ENCODE results near the gene PKP3. TPM values are rescaled to one million over a fixed set of nuclear protein-coding genes. Genes with fewer than 3 reads are reported as not detected.

Gene PKP3
- polyA plus RNA-seq, 1 of the 3 experiments (the other 2 are of a cell fraction): 1.4 TPM

DNA sequence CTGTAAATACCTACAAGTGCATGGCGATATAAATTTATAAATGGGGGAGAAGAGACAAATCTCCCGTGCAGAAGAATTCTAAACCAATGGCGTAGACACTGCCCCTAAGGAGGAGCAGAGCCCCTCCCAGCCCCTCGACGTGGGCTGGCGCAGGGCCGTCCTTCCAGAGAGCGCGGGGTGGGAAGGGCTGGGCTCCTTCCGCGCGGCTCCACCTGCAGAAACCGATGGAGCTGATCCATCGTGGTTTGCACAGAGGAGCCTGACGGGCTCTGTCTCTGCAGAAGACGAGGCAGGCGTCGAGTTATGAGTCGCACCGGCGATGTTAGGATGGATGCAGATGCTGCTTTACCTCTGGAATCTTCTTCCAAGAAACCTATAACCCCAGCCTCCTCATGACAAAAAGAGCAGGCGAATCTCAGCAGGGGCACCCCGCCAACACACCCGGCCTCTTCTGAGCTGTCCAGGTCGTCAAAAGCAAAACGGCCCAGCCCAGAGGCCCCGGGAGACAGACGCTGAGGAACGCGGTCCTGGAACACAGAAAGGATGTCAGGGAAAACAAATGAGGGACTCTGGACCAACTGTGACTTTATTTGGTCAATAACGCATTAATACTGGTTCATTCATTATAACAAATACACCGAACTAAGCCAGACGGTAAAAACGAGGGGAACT, 35.7 kb upstream of the PKP3 start:
- Histone ChIP-seq H3K79me2 (ENCODE audit: insufficient read depth) (no peaks in the 10 kb centered on the region), H3K27ac (ENCODE audit: low read depth in 2 of 2, low read length in 1 of 2) (no peak overlapping the region), H4K20me1 (ENCODE audit: insufficient read depth) (no peaks in the 10 kb centered on the region), H3K36me3 (replicated peaks in 1 of 2; ENCODE audit: control insufficient read depth in 1 of 2, insufficient read depth in 2 of 2, low read length in 1 of 2) (no peaks in the 10 kb centered on the region), H2AFZ (ENCODE audit: low read depth) (no peak overlapping the region), H3K4me2 (no peak overlapping the region), H3K9me3 (no peaks in the 10 kb centered on the region), H3K4me3 (ENCODE audit: low read depth in 2 of 2, low read length in 1 of 2) (no peak overlapping the region), H3F3A (replicated peaks; ENCODE audit: insufficient read depth) (peaks cover 9% of the 10 kb centered on the region), H3K4me1 (ENCODE audit: control insufficient read depth in 1 of 2, insufficient read depth in 2 of 2, low read depth in 1 of 2, low read length in 1 of 2) (peaks cover 7% of the 10 kb centered on the region in 2 experiments; a peak in 3 of 4 replicates), H3K9ac (no peak overlapping the region), H3K9me2 (no peaks in the 10 kb centered on the region), H3K27me3 (ENCODE audit: insufficient read depth) (no peaks in the 10 kb centered on the region)
- TF ChIP-seq EZH2phosphoT487 (IDR thresholded peaks at IDR 0.05; ENCODE audit: borderline replicate concordance, low read depth) (no peak), RFX5 (IDR thresholded peaks at IDR 0.05; ENCODE audit: low read length) (no peak), TAF1 (IDR thresholded peaks at IDR 0.05; ENCODE audit: borderline replicate concordance, low read depth, low read length) (no peak), RAD21 (IDR thresholded peaks at IDR 0.05; ENCODE audit: low read length) (no peak)
- TF ChIP-seq, protein P1, sequence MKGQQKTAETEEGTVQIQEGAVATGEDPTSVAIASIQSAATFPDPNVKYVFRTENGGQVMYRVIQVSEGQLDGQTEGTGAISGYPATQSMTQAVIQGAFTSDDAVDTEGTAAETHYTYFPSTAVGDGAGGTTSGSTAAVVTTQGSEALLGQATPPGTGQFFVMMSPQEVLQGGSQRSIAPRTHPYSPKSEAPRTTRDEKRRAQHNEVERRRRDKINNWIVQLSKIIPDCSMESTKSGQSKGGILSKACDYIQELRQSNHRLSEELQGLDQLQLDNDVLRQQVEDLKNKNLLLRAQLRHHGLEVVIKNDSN (IDR thresholded peaks at IDR 0.05; ENCODE audit: borderline replicate concordance, low read depth): no peak
- ChIA-PET CTCF (interaction anchor here (0.5 to 1.4 kb wide), 3 partner anchors 10 to 39 kb away, joined by 3 to 4 read pairs (median 4); no protein-coding TSS in a partner anchor), POLR2A (interaction anchor here (0.7 kb wide), 1 partner anchor 303 kb away, joined by 4 read pairs; no protein-coding TSS in a partner anchor)
- WGBS (ENCODE audit: low lambda C conversion rate): 58% methylated on average over 21 of the region's 34 CpGs
- no peak for DNase-seq

DNA sequence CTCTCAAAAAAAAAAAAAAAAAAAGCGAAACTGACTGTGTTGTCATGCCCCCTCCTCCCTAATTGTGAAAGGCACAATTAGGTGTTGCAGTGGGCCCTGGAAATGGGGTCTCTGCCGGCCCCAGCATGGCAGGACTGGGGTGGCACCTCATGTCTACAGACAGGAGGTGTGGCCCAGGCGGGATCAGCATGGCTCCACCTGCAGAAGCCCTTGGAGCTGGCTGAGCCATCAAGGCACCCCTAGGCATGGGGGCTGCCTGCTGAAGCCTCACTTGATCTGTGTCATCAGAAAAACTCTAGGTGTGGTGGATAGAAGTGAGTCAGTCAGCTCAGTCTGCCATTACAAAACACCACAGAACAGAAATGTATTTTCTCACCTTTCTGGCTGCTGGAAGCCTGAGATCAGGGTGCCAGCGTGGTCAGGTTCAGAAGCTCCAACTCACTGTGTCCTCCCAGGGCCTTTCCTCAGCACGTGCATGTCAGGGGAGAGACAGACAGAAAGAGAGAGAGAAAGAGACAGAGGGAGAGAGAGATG, 34.8 kb upstream of the PKP3 start:
- Histone ChIP-seq H3F3A (replicated peaks; ENCODE audit: insufficient read depth) (peaks cover 9% of the 10 kb centered on the region), H3K9ac (no peak overlapping the region), H3K4me2 (no peak overlapping the region), H3K27ac (ENCODE audit: low read depth in 2 of 2, low read length in 1 of 2) (no peak overlapping the region), H3K4me3 (ENCODE audit: low read depth in 2 of 2, low read length in 1 of 2) (no peak overlapping the region), H3K4me1 (ENCODE audit: control insufficient read depth in 1 of 2, insufficient read depth in 2 of 2, low read depth in 1 of 2, low read length in 1 of 2) (peaks cover 7 to 9% of the 10 kb centered on the region in 2 experiments; a peak in 3 of 4 replicates), H3K9me3 (no peaks in the 10 kb centered on the region), H3K36me3 (replicated peaks in 1 of 2; ENCODE audit: control insufficient read depth in 1 of 2, insufficient read depth in 2 of 2, low read length in 1 of 2) (no peaks in the 10 kb centered on the region), H3K9me2 (no peaks in the 10 kb centered on the region), H3K27me3 (ENCODE audit: insufficient read depth) (no peaks in the 10 kb centered on the region), H2AFZ (ENCODE audit: low read depth) (no peak overlapping the region), H4K20me1 (ENCODE audit: insufficient read depth) (no peaks in the 10 kb centered on the region), H3K79me2 (ENCODE audit: insufficient read depth) (no peaks in the 10 kb centered on the region)
- CTCF ChIA-PET: interaction anchor here (0.6 to 1.4 kb wide), 3 partner anchors 8 to 38 kb away, joined by 3 to 4 read pairs (median 3); no protein-coding TSS in a partner anchor
- POLR2A ChIA-PET: interaction anchor here (0.7 kb wide), 1 partner anchor 302 kb away, joined by 4 read pairs; no protein-coding TSS in a partner anchor
- 29% methylated on average over 3 of the region's 5 CpGs for WGBS (ENCODE audit: low lambda C conversion rate)
- TF ChIP-seq JUND (IDR thresholded peaks at IDR 0.05) (no peak), TEAD4 (IDR thresholded peaks at IDR 0.05; ENCODE audit: borderline replicate concordance, insufficient read depth) (no peak), EZH2phosphoT487 (IDR thresholded peaks at IDR 0.05; ENCODE audit: borderline replicate concordance, low read depth) (no peak)
- DNase-seq: no peak
